Renal pelvis (tissue), 12 donors: ENCODE data around the gene SEC14L3. TPM values are rescaled to one million over a fixed set of nuclear protein-coding genes. Genes with fewer than 3 reads are reported as not detected.

ENCODE experiments used
- DNase-seq: peaks from one replicate; pipeline ENCODE4 v3.0.0-alpha.2; 2013
- long read RNA-seq, 16 experiments: transcript quantifications; one replicate each; lab custom pipeline, GENCODE V29; 2026
- polyA plus RNA-seq, 3 donors: library from polyadenylated mRNA; unstranded; fragments of 120-200 nt; gene quantifications; one replicate each; pipeline ENCODE4 v1.2.1, GENCODE V29; 2013; ENCODE audit not compliant: insufficient read length in 3 of 3

SEC14L3 gene
- under 1 TPM in 1 of 3 donors, not detected in 2; 0.13 TPM for polyA plus RNA-seq
- long read RNA-seq, donor 1, result 0 reads
- long read RNA-seq, donor 2, result 0 reads
- long read RNA-seq, donor 3, result 0 reads
- long read RNA-seq, donor 4, result 0 reads
- long read RNA-seq, donor 5, result 0 reads
- long read RNA-seq, donor 6, result 0 reads
- long read RNA-seq, donor 7, result 0 reads
- long read RNA-seq, donor 8, result 0 reads
- long read RNA-seq, donor 9, result 0 reads
- long read RNA-seq, donor 10, result 0 reads
- long read RNA-seq, donor 11, result 0 reads
- long read RNA-seq, donor 12, result 0 reads
- long read RNA-seq, donor 13, result 0 reads
- long read RNA-seq, donor 14, result 0 reads
- long read RNA-seq, donor 15, result 0 reads
- long read RNA-seq, donor 16, result 0 reads

- DNase-seq, result no peak
Observed at GRCh38 chr22:30471616-30472318, at the start of gene SEC14L3. Gene SEC14L3 (minus strand): TSS chr22:30472017. CDS start chr22:30471958, 59 bp downstream.

- DNase-seq, result no peak
Observed at GRCh38 chr22:30519842-30520425, 48.1 kb upstream of the SEC14L3 start.

GRCh38 chr22:30516731-30517130 lies 44.9 kb upstream of the SEC14L3 start:
- no peak for DNase-seq

- no peak for DNase-seq
Observed at GRCh38 chr22:30516273-30516672, 44.5 kb upstream of the SEC14L3 start.

GRCh38 chr22:30514252-30514651 lies 42.4 kb upstream of the SEC14L3 start:
- DNase-seq, result no peak

GRCh38 chr22:30513462-30513861 lies 41.6 kb upstream of the SEC14L3 start:
- DNase-seq, result no peak

GRCh38 chr22:30511911-30512310 lies 40.1 kb upstream of the SEC14L3 start:
- no peak for DNase-seq

GRCh38 chr22:30511109-30511508 lies 39.3 kb upstream of the SEC14L3 start:
- no peak for DNase-seq

GRCh38 chr22:30508216-30508615 lies 36.4 kb upstream of the SEC14L3 start:
- no peak for DNase-seq

- no peak for DNase-seq
Observed at GRCh38 chr22:30507670-30508069, 35.9 kb upstream of the SEC14L3 start.

GRCh38 chr22:30506507-30506968 lies 34.7 kb upstream of the SEC14L3 start:
- DNase-seq, result no peak

GRCh38 chr22:30503551-30503950 lies 31.7 kb upstream of the SEC14L3 start:
- DNase-seq, result no peak

GRCh38 chr22:30502911-30503310 lies 31.1 kb upstream of the SEC14L3 start:
- no peak for DNase-seq

GRCh38 chr22:30502153-30502552 lies 30.3 kb upstream of the SEC14L3 start:
- DNase-seq, result no peak

- no peak for DNase-seq
Observed at GRCh38 chr22:30500628-30501027, 28.8 kb upstream of the SEC14L3 start.

- no peak for DNase-seq
Observed at GRCh38 chr22:30497466-30498150, 25.8 kb upstream of the SEC14L3 start.

GRCh38 chr22:30495041-30495784 lies 23.4 kb upstream of the SEC14L3 start:
- DNase-seq, result no peak

- no peak for DNase-seq
Observed at GRCh38 chr22:30492144-30492543, 20.3 kb upstream of the SEC14L3 start.

- DNase-seq, result no peak
Observed at GRCh38 chr22:30491381-30491780, 19.6 kb upstream of the SEC14L3 start.

- DNase-seq, result no peak
Observed at GRCh38 chr22:30490399-30490798, 18.6 kb upstream of the SEC14L3 start.

- no peak for DNase-seq
Observed at GRCh38 chr22:30488121-30488520, 16.3 kb upstream of the SEC14L3 start.
